BJ (cell line): ENCODE data around the gene TNS1. TPM values are rescaled to one million over a fixed set of nuclear protein-coding genes. Genes with fewer than 3 reads are reported as not detected.

Source experiments
- CTCF ChIA-PET: fragments of 350-600 bp; formaldehyde crosslinking; extraction: SDS; loops from one replicate; lab custom pipeline; 2021; ENCODE audit warnings: antibody characterized with exemption, inconsistent platforms; lab: Yijun Ruan, JAX
- POLR2A ChIA-PET: fragments of 300-600 bp; sonication (Branson Sonifier 250); formaldehyde crosslinking; extraction: SDS; loops from one replicate; lab custom pipeline; 2021; ENCODE audit warnings: antibody characterized with exemption; lab: Charles Lee
- DNase-seq: peaks from one replicate; pipeline ENCODE4 v3.0.0-alpha.2; 2011; ENCODE audit warnings: low read depth
- H3K27me3 ChIP-seq: 2 replicates; pipeline ENCODE4 v1.6.0; 2011; ENCODE audit warnings: low read length; ENCODE audit not compliant: control insufficient read depth, insufficient read depth
- H3K36me3 ChIP-seq: 2 replicates; pipeline ENCODE4 v1.5.1; 2011; ENCODE audit warnings: low read length; ENCODE audit not compliant: control insufficient read depth, insufficient read depth
- H3K4me3 ChIP-seq: 2 replicates; pipeline ENCODE4 v1.5.1; 2011; ENCODE audit warnings: low read depth, mild to moderate bottlenecking, control low read depth, low read length
- polyA plus RNA-seq: library from polyadenylated mRNA; depleted of rRNA; stranded (reverse); fragments of >200 nt; gene quantifications from 2 replicates; pipeline ENCODE4 v1.2.3, GENCODE V29; 2011
- TF ChIP-seq, protein P1 (sequence below): IDR thresholded peaks from 2 replicates; pipeline ENCODE4 v1.5.1; 2011; ENCODE audit warnings: low read depth, mild to moderate bottlenecking, control low read depth, inconsistent platforms, low read length, moderate library complexity; ENCODE audit not compliant: insufficient read depth

The TNS1 gene
- polyA plus RNA-seq, 1 experiment = 35.6 TPM

DNA sequence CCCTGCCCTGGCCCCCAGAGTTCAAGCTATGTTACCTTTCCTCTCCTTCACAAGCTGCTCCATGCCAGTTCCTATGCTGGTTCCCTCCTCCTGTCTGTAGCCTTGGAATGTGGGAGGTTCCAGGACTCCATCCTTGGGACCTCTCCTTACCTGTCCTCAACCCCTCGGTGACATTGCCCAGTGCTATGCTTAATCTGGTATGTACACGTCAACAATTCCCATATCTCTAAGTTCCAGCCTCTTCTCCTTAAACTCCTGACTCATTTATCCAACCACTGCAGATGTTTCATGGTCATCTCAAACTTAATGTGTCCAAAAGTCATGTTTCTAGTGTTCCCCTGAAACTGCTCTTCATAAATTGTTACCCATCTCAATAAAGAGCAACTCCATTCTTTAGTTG, 160.8 kb downstream of the TNS1 start:
- DNase-seq = no peak
- peaks cover 22% of the 10 kb centered on the region for H3K36me3 ChIP-seq
- TF ChIP-seq, protein P1, sequence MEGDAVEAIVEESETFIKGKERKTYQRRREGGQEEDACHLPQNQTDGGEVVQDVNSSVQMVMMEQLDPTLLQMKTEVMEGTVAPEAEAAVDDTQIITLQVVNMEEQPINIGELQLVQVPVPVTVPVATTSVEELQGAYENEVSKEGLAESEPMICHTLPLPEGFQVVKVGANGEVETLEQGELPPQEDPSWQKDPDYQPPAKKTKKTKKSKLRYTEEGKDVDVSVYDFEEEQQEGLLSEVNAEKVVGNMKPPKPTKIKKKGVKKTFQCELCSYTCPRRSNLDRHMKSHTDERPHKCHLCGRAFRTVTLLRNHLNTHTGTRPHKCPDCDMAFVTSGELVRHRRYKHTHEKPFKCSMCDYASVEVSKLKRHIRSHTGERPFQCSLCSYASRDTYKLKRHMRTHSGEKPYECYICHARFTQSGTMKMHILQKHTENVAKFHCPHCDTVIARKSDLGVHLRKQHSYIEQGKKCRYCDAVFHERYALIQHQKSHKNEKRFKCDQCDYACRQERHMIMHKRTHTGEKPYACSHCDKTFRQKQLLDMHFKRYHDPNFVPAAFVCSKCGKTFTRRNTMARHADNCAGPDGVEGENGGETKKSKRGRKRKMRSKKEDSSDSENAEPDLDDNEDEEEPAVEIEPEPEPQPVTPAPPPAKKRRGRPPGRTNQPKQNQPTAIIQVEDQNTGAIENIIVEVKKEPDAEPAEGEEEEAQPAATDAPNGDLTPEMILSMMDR = no peak
- ChIA-PET POLR2A (no interaction called here), CTCF (no interaction called here)
- no peaks in the 10 kb centered on the region for H3K27me3 ChIP-seq
- no peak overlapping the region for H3K4me3 ChIP-seq

GRCh38 chr2:217840522-217840921, 162.3 kb downstream of the TNS1 start:
- no peak for DNase-seq
- ChIA-PET CTCF (interaction anchor here (1.2 to 1.4 kb wide), 2 partner anchors 10 to 55 kb away, joined by 3 read pairs; no protein-coding TSS in a partner anchor), POLR2A (no interaction called here)

DNA sequence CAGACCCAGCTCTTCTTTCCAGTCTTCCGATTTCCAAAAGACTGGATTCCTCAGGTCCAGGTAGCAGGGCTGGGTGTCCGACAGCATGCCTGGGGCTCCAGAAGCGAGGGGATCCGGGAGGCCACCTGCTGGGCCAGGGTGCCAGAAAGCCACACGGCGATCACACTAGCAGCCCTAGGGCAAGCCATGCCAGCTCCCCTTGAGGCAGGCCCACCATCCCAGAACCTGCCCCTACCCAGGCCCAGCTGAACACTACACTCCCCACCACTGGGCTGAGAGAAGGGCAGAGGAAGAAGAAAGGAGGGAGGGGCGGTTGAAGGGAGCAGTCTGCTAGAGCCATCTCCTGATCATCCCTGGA, 163.1 kb downstream of the TNS1 start:
- POLR2A ChIA-PET = no interaction called here
- Histone ChIP-seq H3K4me3 (no peak overlapping the region), H3K27me3 (no peaks in the 10 kb centered on the region), H3K36me3 (peaks cover 16% of the 10 kb centered on the region)
- TF ChIP-seq, protein P1 = no peak
- CTCF ChIA-PET = interaction anchor here (1.3 to 1.4 kb wide), 2 partner anchors 54 to 155 kb away, joined by 3 read pairs; no protein-coding TSS in a partner anchor
- DNase-seq = no peak

More at GRCh38 chr2:217840522-217840921, 162.3 kb downstream of the TNS1 start:
- TF ChIP-seq, protein P1 = no peak
- Histone ChIP-seq H3K27me3 (no peaks in the 10 kb centered on the region), H3K36me3 (peaks cover 13% of the 10 kb centered on the region), H3K4me3 (no peak overlapping the region)

DNA sequence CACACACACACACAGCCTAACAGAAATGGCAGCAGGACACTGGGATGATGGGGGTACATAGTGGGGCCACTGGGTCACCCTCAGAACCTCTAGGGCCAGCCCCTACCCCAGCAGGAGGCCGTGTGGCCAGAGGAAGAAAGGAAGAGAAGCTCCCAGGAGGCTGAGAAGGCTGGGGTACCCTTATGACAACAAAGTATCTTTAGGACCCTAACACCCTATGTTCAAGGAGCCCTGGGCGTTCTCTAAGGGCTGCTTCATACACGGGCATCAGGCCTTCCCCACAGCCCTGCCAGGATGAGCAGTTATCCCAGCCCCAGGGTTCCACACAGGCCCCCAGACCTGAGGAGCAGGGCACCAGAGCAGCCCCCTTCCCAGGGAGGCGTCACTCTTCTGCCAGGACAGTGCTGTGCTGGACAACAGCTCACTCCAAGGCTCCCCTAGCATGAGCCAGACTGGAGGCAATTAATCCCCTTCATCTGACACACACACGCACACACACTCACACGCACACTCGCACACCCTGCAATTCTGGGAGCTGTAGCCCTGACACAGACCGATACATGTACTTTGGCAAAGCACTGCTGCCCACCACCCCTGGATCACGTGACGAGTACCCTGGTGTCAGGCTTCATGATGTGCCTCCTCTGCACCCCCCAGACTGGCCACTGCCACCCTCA, 163.6 kb downstream of the TNS1 start:
- ChIA-PET CTCF (interaction anchor here (1.3 to 1.6 kb wide), 4 partner anchors 46 to 155 kb away, joined by 3 read pairs; no protein-coding TSS in a partner anchor), POLR2A (no interaction called here)
- Histone ChIP-seq H3K36me3 (peaks cover 20% of the 10 kb centered on the region), H3K27me3 (no peaks in the 10 kb centered on the region), H3K4me3 (no peak overlapping the region)
- TF ChIP-seq, protein P1 = no peak
- no peak for DNase-seq

DNA sequence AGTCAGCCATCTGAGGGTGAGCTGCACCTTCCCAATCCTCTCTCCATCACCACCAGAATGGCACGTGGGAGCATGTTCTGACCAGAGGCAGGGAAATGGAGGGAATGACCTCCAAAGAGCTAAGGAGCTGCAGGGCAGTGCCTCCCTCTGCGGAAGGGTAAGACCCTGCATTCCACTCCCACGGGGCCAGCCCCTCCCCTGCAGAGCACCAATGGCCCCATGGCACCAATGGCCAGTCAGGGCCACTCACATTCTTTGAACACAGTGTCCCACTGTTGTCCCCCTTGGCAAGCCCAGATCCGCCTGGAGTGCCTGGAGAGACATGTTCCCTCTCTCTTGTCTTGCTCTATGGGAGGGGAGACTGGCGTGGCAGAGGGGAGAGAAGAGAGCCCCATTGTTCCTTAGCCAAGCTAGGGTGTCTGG, 164.4 kb downstream of the TNS1 start:
- H3K27me3 ChIP-seq = no peaks in the 10 kb centered on the region
- H3K4me3 ChIP-seq = no peak overlapping the region
- POLR2A ChIA-PET = no interaction called here
- DNase-seq = no peak
- CTCF ChIA-PET = interaction anchor here (1.3 to 1.6 kb wide), 2 partner anchors 47 to 49 kb away, joined by 3 read pairs; no protein-coding TSS in a partner anchor
- peaks cover 23% of the 10 kb centered on the region for H3K36me3 ChIP-seq
- TF ChIP-seq, protein P1 = no peak
